H1 (cell line): Measurements from ENCODE around the gene RELB. TPM values are rescaled to one million over a fixed set of nuclear protein-coding genes. Genes with fewer than 3 reads are reported as not detected.

ENCODE experiments used
- CREB1 ChIP-seq: IDR thresholded peaks from 2 replicates; pipeline ENCODE4 v1.6.1; 2012; ENCODE audit warnings: inconsistent platforms
- E2F6 ChIP-seq: IDR thresholded peaks from 2 replicates; pipeline ENCODE4 v1.6.1; 2012; ENCODE audit warnings: inconsistent platforms
- KDM4A ChIP-seq: IDR thresholded peaks from one replicate; pipeline ENCODE4 v1.7.1; 2012; ENCODE audit warnings: low read depth, mild to moderate bottlenecking, moderate library complexity, low read length, inconsistent platforms; ENCODE audit not compliant: severe bottlenecking
- PHF8 ChIP-seq: fragments of 200-600 bp; sonication (generic); conservative IDR thresholded peaks from 2 replicates; pipeline ENCODE4 v1.7.1; 2012; ENCODE audit warnings: low read depth, mild to moderate bottlenecking, inconsistent platforms, low read length, moderate library complexity
- POLR2AphosphoS5 ChIP-seq: IDR thresholded peaks from 2 replicates; pipeline ENCODE4 v1.6.1; 2011; ENCODE audit warnings: low read depth, low read length
- SIRT6 ChIP-seq: IDR thresholded peaks from one replicate; pipeline ENCODE4 v1.7.1; 2012; ENCODE audit warnings: low read length, inconsistent platforms
- SP1 ChIP-seq: IDR thresholded peaks from 2 replicates; pipeline ENCODE4 v1.6.1; 2011; ENCODE audit warnings: low read depth, low read length
- SP4 ChIP-seq: IDR thresholded peaks from 2 replicates; pipeline ENCODE4 v1.6.1; 2012; ENCODE audit warnings: low read length, inconsistent platforms
- TBP ChIP-seq: IDR thresholded peaks from 2 replicates; pipeline ENCODE4 v1.6.1; 2011; ENCODE audit warnings: low read depth, low read length, improper control_type of control experiment
- YY1 ChIP-seq: IDR thresholded peaks from 2 replicates; pipeline ENCODE4 v1.6.1; 2011; ENCODE audit warnings: low read depth, mild to moderate bottlenecking, low read length
- polyA plus RNA-seq, 7 experiments: library from polyadenylated mRNA; depleted of rRNA in 3 of 7; stranded (reverse) in 5 of 7; unstranded in 2 of 7; fragments of >200 nt in 5 of 7; fragments of 200-250 nt in 2 of 7; gene quantifications; 1 replicate in 5 of 7; 2 replicates in 1 of 7; 4 replicates in 1 of 7; pipeline versions ENCODE4 v1.2.1 to v1.2.3, GENCODE V29; 2011 to 2013; ENCODE audit warnings: missing spikeins in 2 of 7, mixed read lengths in 2 of 7
- total RNA-seq: library from RNA; stranded (reverse); fragmentation: NEBNext Ultra II Directional; extraction: Animal tissue kit (Norgen Biotek cat#: 25700); gene quantifications from 2 replicates; pipeline ENCODE4 v1.2.1, GENCODE V29; 2021

RELB gene
- total and polyA plus RNA-seq, 2 of the 8 experiments (the other 6 are each of a cell fraction or from before 2014, with no cell fraction given): 10.0 to 13.1 TPM

GRCh38 chr19:45076029-45076850, 75.0 kb downstream of the RELB start, which contains the start of gene ZNF296 (continued):
- TF ChIP-seq E2F6 (peak; percentile 37), TBP (peak; percentile 82), CREB1 (no peak), POLR2AphosphoS5 (peak; percentile 71), SIRT6 (no peak), YY1 (no peak), SP1 (peak; percentile 33; the same call in 1 of the 2 replicates), KDM4A (peak; percentile 23), PHF8 (peak; percentile 63), SP4 (peak; percentile 34; the same call in 1 of the 2 replicates)
